K562 (cell line): Measurements from ENCODE around the gene RIPPLY3. TPM values are rescaled to one million over a fixed set of nuclear protein-coding genes. Genes with fewer than 3 reads are reported as not detected.

Experiments
- ATAC-seq: fragments of 200-7000 bp; cut with Tn5 transposase; 3 replicates; pipeline ENCODE4 v1.9.1; 2020; ENCODE audit warnings: moderate library complexity
- BruUV-seq: library from RNA; stranded (reverse); fragments of 400-500 nt; replicated peaks from 2 replicates; lab custom pipeline; 2021; lab: Mats Ljungman, UMichigan
- CTCF ChIA-PET: fragments of 300-600 bp; formaldehyde crosslinking; extraction: SDS; loops from one replicate; lab custom pipeline; 2021; ENCODE audit warnings: low intra/inter-chr PET ratio; lab: Yijun Ruan, JAX
- POLR2A ChIA-PET: fragments of 300-600, 350-650 bp; sonication (Branson Sonifier 250); formaldehyde crosslinking; extraction: SDS; loops from one replicate; lab custom pipeline; 2021; ENCODE audit warnings: antibody characterized with exemption, inconsistent platforms; lab: Yijun Ruan, JAX
- DNase-seq, 4 experiments: peaks; one replicate each; pipeline versions ENCODE4 v3.0.0 to v3.0.0-alpha.2; 2011 to 2018; ENCODE audit warnings: low spot score in 3 of 4, mixed read lengths in 3 of 4; ENCODE audit errors: extremely low read depth in 1 of 4
- FAIRE-seq: peaks from 2 replicates; lab custom pipeline; 2011; peaks lifted over from hg19 to GRCh38; lab: Jason Lieb, UNC
- H2AFZ ChIP-seq: 2 replicates; pipeline ENCODE4 v1.6.0; 2011; ENCODE audit warnings: low read depth, low read length, control low read depth, inconsistent platforms
- H3K27ac ChIP-seq: fragments of 200-600 bp; 3 replicates; pipeline ENCODE4 v1.8.0; 2011; ENCODE audit warnings: low read depth, mild to moderate bottlenecking, control low read depth, inconsistent platforms, low read length, moderate library complexity, mixed read lengths; ENCODE audit errors: extremely low read depth
- H3K27me3 ChIP-seq, 2 experiments: fragments of 300-600 bp in 1 of 2; 2 replicates in 1 of 2; 3 replicates in 1 of 2; pipeline versions ENCODE4 v1.6.0 to v1.8.0; 2011; ENCODE audit warnings: inconsistent platforms in 2 of 2, low read length in 2 of 2, mild to moderate bottlenecking in 1 of 2, mixed read lengths in 1 of 2, moderate library complexity in 1 of 2; ENCODE audit not compliant: control insufficient read depth in 2 of 2, insufficient read depth in 2 of 2
- H3K36me3 ChIP-seq: fragments of 300-600 bp; 3 replicates; pipeline ENCODE4 v1.8.0; 2011; ENCODE audit warnings: mild to moderate bottlenecking, low read length, inconsistent platforms; ENCODE audit not compliant: control insufficient read depth, insufficient read depth
- H3K4me1 ChIP-seq, 2 experiments: fragments of 200-600 bp in 1 of 2; replicated peaks in 1 of 2; 2 replicates in 1 of 2; 3 replicates in 1 of 2; pipeline versions ENCODE4 v1.5.1 to v1.8.0; 2011; ENCODE audit warnings: inconsistent platforms in 2 of 2, low read length in 2 of 2, mild to moderate bottlenecking in 1 of 2, mixed read lengths in 1 of 2, moderate library complexity in 1 of 2; ENCODE audit not compliant: control insufficient read depth in 2 of 2, insufficient read depth in 2 of 2
- H3K4me2 ChIP-seq: 2 replicates; pipeline ENCODE4 v1.6.1; 2011; ENCODE audit warnings: low read length, control low read depth, inconsistent platforms, mixed read lengths; ENCODE audit not compliant: insufficient read depth
- H3K4me3 ChIP-seq: fragments of 200-600 bp; sonication (generic), shearing (Covaris generic); 2 replicates; pipeline ENCODE4 v1.5.1; 2016; ENCODE audit warnings: control low read depth, inconsistent platforms
- H3K79me2 ChIP-seq: fragments of 200-600 bp; 3 replicates; pipeline ENCODE4 v1.8.0; 2011; ENCODE audit warnings: low read length, inconsistent platforms; ENCODE audit not compliant: control insufficient read depth, insufficient read depth
- H3K9ac ChIP-seq, 2 experiments: 2 replicates each; pipeline versions ENCODE4 v1.6.0 to v1.6.1; 2011; ENCODE audit warnings: low read depth in 2 of 2, low read length in 2 of 2, control low read depth in 1 of 2, inconsistent platforms in 1 of 2, mild to moderate bottlenecking in 1 of 2, mixed read lengths in 1 of 2; ENCODE audit not compliant: insufficient read depth in 1 of 2
- H3K9me1 ChIP-seq: one replicate; pipeline ENCODE4 v1.6.0; 2011; ENCODE audit warnings: inconsistent platforms, mild to moderate bottlenecking, low read length, moderate library complexity; ENCODE audit not compliant: control insufficient read depth, insufficient read depth
- H3K9me3 ChIP-seq: replicated peaks from 2 replicates; pipeline ENCODE4 v1.5.1; 2011; ENCODE audit warnings: low read depth, low read length, inconsistent platforms; ENCODE audit not compliant: control insufficient read depth, insufficient read depth
- H4K20me1 ChIP-seq: replicated peaks from 2 replicates; pipeline ENCODE4 v1.6.1; 2011; ENCODE audit warnings: low read length, inconsistent platforms, mixed read lengths; ENCODE audit not compliant: control insufficient read depth, insufficient read depth
- DEAF1 ChIP-seq: fragments of 450-650 bp; formaldehyde crosslinking; IDR thresholded peaks from 2 replicates; pipeline ENCODE4 v1.4.0; 2020; ENCODE audit warnings: mild to moderate bottlenecking, moderate library complexity
- FOS ChIP-seq: IDR thresholded peaks from 3 replicates; pipeline ENCODE4 v1.6.1; 2011; ENCODE audit not compliant: insufficient read length; ENCODE audit errors: extremely low read depth
- HEY1 ChIP-seq: fragments of 250-450 bp; sonication (Bioruptor Pico); IDR thresholded peaks from 2 replicates; pipeline ENCODE4 v1.5.0; 2020; ENCODE audit warnings: mild to moderate bottlenecking, moderate library complexity, borderline replicate concordance
- WGBS: fragments of 100-300 bp; shearing (Covaris generic); methylation state at CpG from one replicate; pipeline ENCODE4 v1.1.6; 2016; ENCODE audit warnings: low coverage, mixed read lengths; ENCODE audit not compliant: insufficient coverage; ENCODE audit errors: missing lambda C conversion rate; 5-methylcytosine and 5-hydroxymethylcytosine counted together
- in situ Hi-C: fragments of 300-500 bp; cut with MboI; formaldehyde crosslinking; loops from 4 replicates; pipeline ENCODE4 v1.15.0; 2018; ENCODE audit warnings: inconsistent platforms, mixed read lengths
- intact Hi-C: fragments of 100-400 bp; cut with micrococcal nuclease; formaldehyde crosslinking; loops from 2 replicates; pipeline ENCODE4 v1.14.2; 2022
- polyA plus RNA-seq, 8 experiments: library from polyadenylated mRNA; depleted of rRNA in 4 of 8; stranded (reverse) in 5 of 8; unstranded in 3 of 8; fragments of >200 nt; fragmentation: Nextera tagmentation in 2 of 8; fragmentation: Illumina TruSeq in 1 of 8; extraction: Ambion mirVana in 2 of 8; extraction: Trizol in 1 of 8; gene quantifications; 2 replicates each; pipeline versions ENCODE4 v1.2.1 to v1.2.3, GENCODE V29; 2011 to 2014; ENCODE audit warnings: inconsistent platforms in 1 of 8, missing spikeins in 1 of 8
- total RNA-seq, 7 experiments: library from RNA; depleted of rRNA in 6 of 7; stranded (reverse); fragments of >200 nt in 6 of 7; fragmentation: Illumina TruSeq in 2 of 7; extraction: Trizol in 2 of 7; gene quantifications; 2 replicates each; pipeline versions ENCODE4 v1.2.1 to v1.2.3, GENCODE V29; 2011 to 2021; ENCODE audit warnings: low replicate concordance in 1 of 7

The RIPPLY3 gene
- total and polyA plus RNA-seq, 9 of the 15 experiments (the other 6 are each of a cell fraction or from before 2014, with no cell fraction given) = not detected

GRCh38 chr21:36987845-36988244, 18.7 kb upstream of the RIPPLY3 start:
- H3K27ac ChIP-seq = no peak overlapping the region
- DNase-seq (no peak), FAIRE-seq (no peak), ATAC-seq (no peak)
- no peak overlapping the region for H3K4me3 ChIP-seq
- no peaks in the 10 kb centered on the region for H3K9me3 ChIP-seq
- TF ChIP-seq HEY1 (CRISPR knock-in tag) = no peak
- intact Hi-C loops = no loop called here
- H3K79me2 ChIP-seq = peaks cover 3% of the 10 kb centered on the region; the same call in 2 of the 3 replicates
- H3K4me1 ChIP-seq = peaks cover 7 to 19% of the 10 kb centered on the region in 2 experiments
- ChIA-PET CTCF (no interaction called here), POLR2A (interaction anchor here (0.6 to 1.4 kb wide), 3 partner anchors 11 to 134 kb away, joined by 3 to 8 read pairs (median 3); no protein-coding TSS in a partner anchor)
- H3K36me3 ChIP-seq = no peaks in the 10 kb centered on the region
- H2AFZ ChIP-seq = no peak overlapping the region
- no peaks in the 10 kb centered on the region for H4K20me1 ChIP-seq
- H3K9me1 ChIP-seq = no peaks in the 10 kb centered on the region
- H3K27me3 ChIP-seq = no peaks in the 10 kb centered on the region
- no TSS peak for BruUV-seq
- H3K4me2 ChIP-seq = no peak overlapping the region
- H3K9ac ChIP-seq = no peak overlapping the region
- in situ Hi-C loops = no loop called here

GRCh38 chr21:36988536-36988935, 18.0 kb upstream of the RIPPLY3 start:
- intact Hi-C loops (no loop called here), in situ Hi-C loops (no loop called here)
- DNase-seq = no peak
- Histone ChIP-seq H3K4me3 (no peak overlapping the region), H3K79me2 (peaks cover 3% of the 10 kb centered on the region; the same call in 2 of the 3 replicates), H3K4me2 (no peak overlapping the region), H3K9me3 (no peaks in the 10 kb centered on the region), H3K9me1 (no peaks in the 10 kb centered on the region), H3K36me3 (no peaks in the 10 kb centered on the region), H3K4me1 (peaks cover 7 to 19% of the 10 kb centered on the region in 2 experiments), H2AFZ (0 out of 2 replicates have a peak overlapping the region, but pooled peaks have one; percentile 15), H3K27me3 (no peaks in the 10 kb centered on the region), H3K9ac (no peak overlapping the region), H4K20me1 (no peaks in the 10 kb centered on the region), H3K27ac (no peak overlapping the region)
- peak; percentile 44 for FAIRE-seq
- TF ChIP-seq FOS (no peak), DEAF1 (CRISPR knock-in tag) (0 out of 2 replicates have a peak, but pooled peaks have one; percentile 15)
- WGBS = 66% methylated on average over 4 of the region's 4 CpGs
- no peak for ATAC-seq
- POLR2A ChIA-PET = interaction anchor here (0.7 to 2.2 kb wide), 3 partner anchors 9 to 24 kb away, joined by 3 to 8 read pairs (median 3); no protein-coding TSS in a partner anchor
- BruUV-seq = TSS peak; percentile 52
- CTCF ChIA-PET = interaction anchor here (2.0 kb wide), 1 partner anchor 12 kb away, joined by 11 read pairs; no protein-coding TSS in a partner anchor
